Loucy (cell line): Measurements from ENCODE around the gene SYMPK.

ENCODE experiments used
- H2AFZ ChIP-seq: fragments of 200-600 bp; sonication (generic); 2 replicates; pipeline ENCODE4 v1.6.0; 2016; ENCODE audit warnings: antibody characterized with exemption, mild to moderate bottlenecking, low read length, moderate library complexity
- H3F3A ChIP-seq: fragments of 200-600 bp; 2 replicates; pipeline ENCODE4 v1.6.0; 2016; ENCODE audit warnings: antibody characterized with exemption, low read depth, mild to moderate bottlenecking
- H3K27me3 ChIP-seq: fragments of 200-600 bp; sonication (generic); 2 replicates; pipeline ENCODE4 v1.6.1; 2014; ENCODE audit warnings: low read length, mild to moderate bottlenecking; ENCODE audit not compliant: insufficient read depth, poor library complexity, severe bottlenecking
- H3K36me3 ChIP-seq: fragments of 200-600 bp; sonication (generic); 2 replicates; pipeline ENCODE4 v1.6.1; 2016; ENCODE audit warnings: low read length; ENCODE audit not compliant: insufficient read depth
- H3K4me1 ChIP-seq: fragments of 200-600 bp; sonication (generic); 2 replicates; pipeline ENCODE4 v1.5.1; 2014; ENCODE audit warnings: low read length, mild to moderate bottlenecking; ENCODE audit not compliant: insufficient read depth, poor library complexity, severe bottlenecking
- H3K4me2 ChIP-seq: fragments of 200-600 bp; sonication (generic); 2 replicates; pipeline ENCODE4 v1.6.0; 2014; ENCODE audit warnings: antibody characterized with exemption, low read length, low read depth, mild to moderate bottlenecking; ENCODE audit not compliant: poor library complexity, severe bottlenecking
- H3K4me3 ChIP-seq: fragments of 200-600 bp; sonication (generic); 2 replicates; pipeline ENCODE4 v1.5.1; 2014; ENCODE audit warnings: low read length, mild to moderate bottlenecking, mixed read lengths; ENCODE audit not compliant: poor library complexity, severe bottlenecking
- H3K79me2 ChIP-seq: fragments of 200-600 bp; sonication (generic); 2 replicates; pipeline ENCODE4 v1.6.1; 2014; ENCODE audit warnings: low read length; ENCODE audit not compliant: insufficient read depth
- H3K9ac ChIP-seq: fragments of 200-600 bp; sonication (generic); 2 replicates; pipeline ENCODE4 v1.6.0; 2014; ENCODE audit warnings: mild to moderate bottlenecking, low read depth, low read length, moderate library complexity; ENCODE audit not compliant: poor library complexity, severe bottlenecking
- H3K9me2 ChIP-seq: fragments of 200-600 bp; sonication (generic); replicated peaks from 2 replicates; pipeline ENCODE4 v1.6.1; 2016; ENCODE audit warnings: low read depth, low read length, mixed read lengths
- H3K9me3 ChIP-seq: fragments of 200-600 bp; sonication (generic); 2 replicates; pipeline ENCODE4 v1.6.1; 2014; ENCODE audit warnings: mild to moderate bottlenecking, antibody characterized with exemption, low read length, low read depth; ENCODE audit not compliant: insufficient read depth
- H4K20me1 ChIP-seq: fragments of 200-600 bp; sonication (generic); 2 replicates; pipeline ENCODE4 v1.6.0; 2014; ENCODE audit warnings: antibody characterized with exemption, low read length, mild to moderate bottlenecking; ENCODE audit not compliant: insufficient read depth, poor library complexity, severe bottlenecking
- CTCF ChIP-seq: fragments of 200-600 bp; sonication (generic); conservative IDR thresholded peaks from 2 replicates; pipeline ENCODE4 v1.5.1; 2014; ENCODE audit warnings: mild to moderate bottlenecking, antibody characterized with exemption, low read length
- EZH2phosphoT487 ChIP-seq: fragments of 200-600 bp; IDR thresholded peaks from 2 replicates; pipeline ENCODE4 v1.6.1; 2018; ENCODE audit warnings: antibody characterized with exemption, mild to moderate bottlenecking, moderate library complexity, borderline replicate concordance

Gene SYMPK

GRCh38 chr19:45866400-45867176, 3.6 kb upstream of the SYMPK start:
- H3K9ac ChIP-seq, result no peak overlapping the region
- H3K4me3 ChIP-seq, result no peak overlapping the region
- no peaks in the 10 kb centered on the region for H3F3A ChIP-seq
- no peaks in the 10 kb centered on the region for H3K36me3 ChIP-seq
- H3K9me3 ChIP-seq, result no peaks in the 10 kb centered on the region
- peaks cover 11% of the 10 kb centered on the region for H3K79me2 ChIP-seq
- no peak overlapping the region for H3K4me2 ChIP-seq
- H3K4me1 ChIP-seq, result peaks cover 4% of the 10 kb centered on the region
- peaks cover 5% of the 10 kb centered on the region for H4K20me1 ChIP-seq
- no peak overlapping the region for H2AFZ ChIP-seq
- no peaks in the 10 kb centered on the region for H3K9me2 ChIP-seq
- TF ChIP-seq CTCF, result no peak
- no peak for TF ChIP-seq EZH2phosphoT487
- H3K27me3 ChIP-seq, result no peaks in the 10 kb centered on the region

GRCh38 chr19:45865269-45865948, 2.5 kb upstream of the SYMPK start:
- H3K9me2 ChIP-seq, result no peaks in the 10 kb centered on the region
- H3K9me3 ChIP-seq, result no peaks in the 10 kb centered on the region
- no peak overlapping the region for H3K9ac ChIP-seq
- H3K27me3 ChIP-seq, result no peaks in the 10 kb centered on the region
- peaks cover 9% of the 10 kb centered on the region for H3K4me1 ChIP-seq
- H4K20me1 ChIP-seq, result peaks cover 12% of the 10 kb centered on the region
- peaks cover 23% of the 10 kb centered on the region for H3K79me2 ChIP-seq
- H3F3A ChIP-seq, result no peaks in the 10 kb centered on the region
- H2AFZ ChIP-seq, result no peak overlapping the region
- no peak overlapping the region for H3K4me2 ChIP-seq
- TF ChIP-seq EZH2phosphoT487 (no peak), CTCF (no peak)
- H3K36me3 ChIP-seq, result no peaks in the 10 kb centered on the region
- no peak overlapping the region for H3K4me3 ChIP-seq

- no peak overlapping the region for H3K4me3 ChIP-seq
Observed at GRCh38 chr19:45864629-45865082, 1.7 kb upstream of the SYMPK start.

More at GRCh38 chr19:45864629-45865082, 1.7 kb upstream of the SYMPK start:
- H3K9ac ChIP-seq, result no peak overlapping the region
- no peaks in the 10 kb centered on the region for H3F3A ChIP-seq
- peaks cover 13% of the 10 kb centered on the region for H4K20me1 ChIP-seq
- peaks cover 9% of the 10 kb centered on the region for H3K4me1 ChIP-seq
- peaks cover 1% of the 10 kb centered on the region; the same call in 1 of the 2 replicates for H3K36me3 ChIP-seq
- no peaks in the 10 kb centered on the region for H3K9me3 ChIP-seq
- no peak for TF ChIP-seq EZH2phosphoT487
- no peak for TF ChIP-seq CTCF
- H3K79me2 ChIP-seq, result peaks cover 29% of the 10 kb centered on the region
- no peak overlapping the region for H3K4me2 ChIP-seq
- no peak overlapping the region for H2AFZ ChIP-seq
- H3K9me2 ChIP-seq, result no peaks in the 10 kb centered on the region
- H3K27me3 ChIP-seq, result no peaks in the 10 kb centered on the region
